ENCODE results near the gene PLP2.

PLP2 gene

GRCh38 chrX:49199906-49200771 lies 28.4 kb downstream of the PLP2 start, which contains the start of gene SYP:
Gene SYP (minus strand): TSS chrX:49200193. CDS start chrX:49200186, 7 bp downstream.
- POLR2A ChIA-PET (ENCODE audit: low non-redundant PET) = no interaction called here

GRCh38 chrX:49202022-49202421 lies 30.3 kb downstream of the PLP2 start:
- CTCF ChIA-PET = no interaction called here
- POLR2A ChIA-PET (ENCODE audit: low non-redundant PET) = no interaction called here
- H3K27ac ChIP-seq = no peak overlapping the region
- TF ChIP-seq CTCF (conservative IDR thresholded peaks at IDR 0.05; ENCODE audit: low read depth) = no peak
- DNase-seq (ENCODE audit: low spot score) = no peak

More at GRCh38 chrX:49199906-49200771, 28.4 kb downstream of the PLP2 start, which contains the start of gene SYP:
- DNase-seq (ENCODE audit: low spot score) = peak; percentile 89
- no peak for TF ChIP-seq CTCF (conservative IDR thresholded peaks at IDR 0.05; ENCODE audit: low read depth)
- CTCF ChIA-PET = interaction anchor here (0.7 kb wide), 1 partner anchor 32 kb away, joined by 3 read pairs; no protein-coding TSS in a partner anchor
- no peak within 1 kb of the TSS for H3K27ac ChIP-seq

GRCh38 chrX:49203536-49203935 lies 31.8 kb downstream of the PLP2 start:
- CTCF ChIA-PET = no interaction called here
- no peak overlapping the region for H3K27ac ChIP-seq
- no peak for DNase-seq (ENCODE audit: low spot score)
- POLR2A ChIA-PET (ENCODE audit: low non-redundant PET) = no interaction called here
- TF ChIP-seq CTCF (conservative IDR thresholded peaks at IDR 0.05; ENCODE audit: low read depth) = no peak

- TF ChIP-seq CTCF (conservative IDR thresholded peaks at IDR 0.05; ENCODE audit: low read depth) = no peak
- no peak for DNase-seq (ENCODE audit: low spot score)
- H3K27ac ChIP-seq = no peak overlapping the region
- ChIA-PET POLR2A (ENCODE audit: low non-redundant PET) (no interaction called here), CTCF (no interaction called here)
Measured at GRCh38 chrX:49204017-49204416, 32.3 kb downstream of the PLP2 start.

- ChIA-PET POLR2A (ENCODE audit: low non-redundant PET) (no interaction called here), CTCF (no interaction called here)
- no peak for DNase-seq (ENCODE audit: low spot score)
- H3K27ac ChIP-seq = no peak overlapping the region
- no peak for TF ChIP-seq CTCF (conservative IDR thresholded peaks at IDR 0.05; ENCODE audit: low read depth)
Measured at GRCh38 chrX:49204709-49205108, 33.0 kb downstream of the PLP2 start.

- no peak for DNase-seq (ENCODE audit: low spot score)
- ChIA-PET POLR2A (ENCODE audit: low non-redundant PET) (no interaction called here), CTCF (no interaction called here)
- no peak for TF ChIP-seq CTCF (conservative IDR thresholded peaks at IDR 0.05; ENCODE audit: low read depth)
- no peak overlapping the region for H3K27ac ChIP-seq
Measured at GRCh38 chrX:49205443-49205842, 33.7 kb downstream of the PLP2 start.

Measured in RWPE1 (cell line).